C4-2B (cell line): ENCODE results near the gene MAGOH.

Experiments used
- H3K27ac ChIP-seq: fragments of 450-650 bp; 2 replicates; pipeline ENCODE4 v1.5.1; 2017
- CTCF ChIP-seq: fragments of 450-650 bp; conservative IDR thresholded peaks from 2 replicates; pipeline ENCODE4 v1.5.1; 2017; ENCODE audit warnings: mild to moderate bottlenecking
- ZFX ChIP-seq: fragments of 450-650 bp; IDR thresholded peaks from 2 replicates; pipeline ENCODE4 v1.6.1; 2017

Gene MAGOH

GRCh38 chr1:53258216-53258615, 19.9 kb upstream of the MAGOH start:
- TF ChIP-seq CTCF (no peak), ZFX (no peak)
- no peak overlapping the region for H3K27ac ChIP-seq

GRCh38 chr1:53257454-53258081, 19.2 kb upstream of the MAGOH start:
- no peak for TF ChIP-seq CTCF
- TF ChIP-seq ZFX: no peak
- H3K27ac ChIP-seq: no peak overlapping the region

- TF ChIP-seq CTCF (no peak), ZFX (no peak)
- H3K27ac ChIP-seq: no peak overlapping the region
Measured at GRCh38 chr1:53256511-53257453, 18.5 kb upstream of the MAGOH start.

GRCh38 chr1:53255031-53255430, 16.7 kb upstream of the MAGOH start:
- TF ChIP-seq CTCF (no peak; the same call in 1 of the 2 replicates), ZFX (no peak)

GRCh38 chr1:53254011-53254640, 15.8 kb upstream of the MAGOH start:
- TF ChIP-seq ZFX (no peak), CTCF (no peak)
- H3K27ac ChIP-seq: no peak overlapping the region

More at GRCh38 chr1:53255031-53255430, 16.7 kb upstream of the MAGOH start:
- H3K27ac ChIP-seq: no peak overlapping the region

GRCh38 chr1:53250325-53250724, 12.0 kb upstream of the MAGOH start:
- TF ChIP-seq CTCF (no peak), ZFX (no peak)

GRCh38 chr1:53249706-53250105, 11.4 kb upstream of the MAGOH start:
- no peak overlapping the region for H3K27ac ChIP-seq
- TF ChIP-seq CTCF (no peak), ZFX (no peak)

More at GRCh38 chr1:53250325-53250724, 12.0 kb upstream of the MAGOH start:
- H3K27ac ChIP-seq: no peak overlapping the region
